ENCODE data around the gene HHAT.

The HHAT gene

DNA sequence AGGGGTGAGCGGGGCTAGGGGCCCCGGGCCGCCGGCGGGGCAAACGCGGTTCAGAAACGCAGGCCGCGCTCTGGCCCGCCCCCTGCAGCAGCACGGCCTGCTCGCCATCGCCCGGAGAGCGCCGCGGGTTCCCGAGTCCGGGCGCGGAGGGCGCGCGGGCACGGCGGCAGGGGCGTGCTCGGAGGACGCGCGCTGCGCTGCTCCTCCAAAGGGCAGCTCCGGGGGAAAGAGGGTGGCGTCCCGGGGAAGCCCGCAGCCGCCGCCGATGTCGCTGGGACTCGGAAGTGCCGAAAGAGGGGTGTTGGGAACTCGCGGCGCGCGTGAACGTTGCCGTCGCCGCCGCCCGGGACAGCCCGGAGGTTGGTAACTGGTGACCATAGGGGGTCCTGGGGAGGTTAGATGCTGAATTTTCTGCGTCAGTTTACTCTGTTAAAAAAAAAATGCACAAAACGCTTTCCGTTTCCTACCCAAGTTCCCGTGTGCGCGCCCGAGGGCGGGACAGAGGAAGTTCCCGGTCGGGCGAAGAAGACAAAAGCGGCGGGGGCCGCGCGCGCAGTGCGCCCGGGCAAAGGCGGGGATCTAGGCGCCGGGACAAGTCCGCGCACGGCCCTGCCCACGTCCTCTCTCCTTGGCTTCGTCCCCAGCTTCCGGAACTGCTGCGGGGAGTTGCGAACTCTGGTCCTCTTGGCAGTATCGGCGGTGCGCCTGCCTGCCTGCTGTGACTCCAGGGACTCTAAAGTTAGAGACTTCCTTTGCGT, at the start of gene HHAT:
HHAT (plus strand) TSS at position 157 of the 758 bp plus-strand sequence. CDS start 20,074 bp downstream, outside the sequence.
- DNase-seq = no peak

DNA sequence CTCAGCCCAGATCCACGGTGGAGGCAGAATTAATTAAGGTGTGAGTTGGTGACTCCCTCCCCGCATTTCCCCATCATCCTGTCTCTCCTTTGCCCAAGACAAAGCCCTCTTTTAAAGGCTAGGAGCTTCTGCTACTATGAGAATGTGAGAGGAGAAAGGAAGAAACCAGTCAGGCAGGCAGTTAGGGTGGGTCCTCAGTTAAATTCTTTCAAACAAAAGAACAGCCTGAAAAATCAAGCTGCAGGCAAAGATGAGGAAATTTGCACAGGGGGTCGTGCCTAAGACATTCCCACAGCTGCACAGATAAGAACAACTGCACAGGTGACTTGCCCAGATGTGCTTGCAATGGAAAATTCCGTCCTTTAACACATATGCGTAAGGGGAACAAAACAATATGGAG, 48.5 kb upstream of the HHAT start:
- no peak for DNase-seq

DNA sequence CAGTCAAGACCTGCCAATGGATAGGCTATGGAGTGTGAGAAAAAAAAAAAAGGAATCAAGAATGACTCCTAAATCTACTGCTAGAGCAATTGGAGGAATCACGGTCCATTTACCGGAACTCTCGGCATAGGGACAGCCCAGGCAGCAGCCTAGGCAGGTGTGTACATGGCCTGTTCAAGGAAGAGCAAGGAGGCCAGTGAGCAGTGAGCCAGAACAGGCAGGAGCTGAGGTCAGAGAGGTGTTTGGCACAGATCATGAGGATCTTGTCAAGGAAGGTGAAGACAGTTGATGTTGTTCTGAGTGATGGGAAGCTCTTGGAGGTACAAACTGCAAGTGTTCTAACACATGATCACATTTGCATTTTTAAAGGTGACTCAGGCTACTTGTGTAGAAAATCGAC, 40.6 kb upstream of the HHAT start:
- no peak for DNase-seq

DNA sequence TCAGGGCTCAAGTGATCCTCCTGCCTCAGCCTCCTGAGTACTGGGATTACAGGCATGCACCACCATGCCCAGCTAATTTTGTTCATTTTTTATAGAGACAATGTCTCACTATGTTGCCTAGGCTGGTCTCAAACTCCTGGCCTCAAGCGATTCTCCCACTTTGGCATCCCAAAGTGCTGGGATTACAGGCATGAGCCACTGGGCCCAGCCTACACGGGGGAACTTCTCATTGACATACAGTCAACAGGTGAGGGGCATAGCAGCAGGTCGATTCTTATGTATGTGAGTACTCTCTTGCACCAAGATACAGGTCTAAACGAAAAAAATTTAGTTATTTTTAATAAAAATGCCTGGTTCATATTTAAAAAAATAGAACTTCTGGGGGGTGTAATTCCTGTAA, 39.5 kb upstream of the HHAT start:
- no peak for DNase-seq

DNA sequence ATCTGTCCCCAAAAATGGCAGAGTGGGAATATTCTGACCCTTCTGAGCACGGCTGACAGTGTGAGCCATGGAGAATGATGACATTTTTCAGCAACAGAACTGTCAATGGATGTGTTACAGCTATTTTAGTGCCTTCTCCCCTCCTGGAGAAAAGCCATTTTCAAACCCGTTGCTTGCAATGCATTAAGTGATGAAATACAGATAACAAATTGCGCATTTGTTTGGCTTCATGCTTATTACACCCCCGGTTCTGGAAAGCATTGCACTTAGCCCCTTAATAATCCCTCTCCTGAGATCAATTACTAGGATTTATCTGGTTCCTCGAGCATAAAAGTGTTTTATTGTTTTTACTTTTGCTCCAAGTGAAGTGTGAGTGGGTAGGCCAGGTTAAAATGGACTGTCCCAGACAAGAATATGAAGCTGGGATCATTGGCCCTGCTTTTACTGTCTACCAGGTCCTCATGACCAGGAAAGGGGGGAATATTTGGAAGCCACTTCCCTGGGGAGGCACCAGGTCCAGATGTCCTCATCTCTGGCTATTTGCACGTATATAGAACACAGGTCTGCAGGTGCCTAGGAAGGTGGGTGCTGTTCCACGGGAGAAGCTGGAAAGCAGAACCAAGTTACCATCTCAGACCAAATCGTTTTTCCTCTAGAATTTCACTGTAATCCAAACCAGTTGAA, 37.5 kb upstream of the HHAT start:
- DNase-seq = no peak

DNA sequence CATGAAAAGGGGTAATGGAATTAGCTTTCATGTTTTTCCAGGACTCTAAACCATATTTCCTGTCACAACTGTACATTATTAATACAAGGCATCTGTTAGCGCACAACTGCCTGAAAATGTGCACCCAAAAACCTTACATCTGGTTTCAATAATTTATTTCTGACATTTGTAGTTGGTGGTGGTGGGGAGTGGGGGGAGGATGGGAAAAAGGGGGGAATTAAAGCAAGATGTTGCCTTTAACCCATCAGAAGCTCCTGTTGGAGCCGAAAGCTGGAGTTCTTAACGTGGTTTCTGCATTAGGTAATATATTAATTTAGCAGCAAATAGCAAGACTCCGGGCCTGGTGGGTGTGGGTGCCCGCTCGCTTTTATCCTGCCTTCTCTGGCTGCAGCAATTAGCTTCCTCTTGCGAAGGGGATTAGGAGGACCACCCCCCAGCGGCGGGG, 36.9 kb upstream of the HHAT start:
- no peak for DNase-seq

DNA sequence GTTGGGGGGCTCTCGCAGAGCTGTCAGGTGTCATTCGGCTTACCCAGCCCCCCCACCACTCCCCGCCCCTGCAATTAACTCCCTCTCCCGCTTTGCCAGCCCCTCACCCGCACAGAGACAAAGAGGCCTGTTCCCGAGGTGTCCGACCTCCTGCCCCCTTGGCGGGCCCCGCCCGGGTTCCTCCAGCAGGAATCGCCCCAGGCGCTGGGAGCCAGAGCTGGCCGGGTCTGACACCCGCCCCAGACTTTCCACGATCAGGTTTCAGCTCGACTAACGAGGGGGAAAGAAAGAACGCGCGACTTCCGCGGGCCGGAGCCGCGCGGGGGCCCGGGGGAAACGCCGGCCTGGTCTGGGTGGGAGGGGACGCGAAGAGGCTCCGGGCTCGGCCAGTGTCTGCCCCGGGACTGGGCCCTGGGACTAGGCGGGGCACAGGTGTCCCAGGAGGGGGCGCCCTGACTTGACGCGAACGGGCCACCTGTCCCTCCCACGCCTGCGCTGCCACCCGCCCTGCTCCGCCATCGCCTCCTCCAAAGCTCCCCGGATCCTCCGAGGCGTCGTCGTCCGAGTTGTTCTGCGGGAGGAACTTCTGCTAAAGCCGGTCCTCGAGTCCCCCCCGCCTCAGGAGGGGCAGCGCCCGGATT, 36.4 kb upstream of the HHAT start:
- no peak for DNase-seq

GRCh38 chr1:210293171-210293607, 35.5 kb upstream of the HHAT start:
- no peak for DNase-seq

DNA sequence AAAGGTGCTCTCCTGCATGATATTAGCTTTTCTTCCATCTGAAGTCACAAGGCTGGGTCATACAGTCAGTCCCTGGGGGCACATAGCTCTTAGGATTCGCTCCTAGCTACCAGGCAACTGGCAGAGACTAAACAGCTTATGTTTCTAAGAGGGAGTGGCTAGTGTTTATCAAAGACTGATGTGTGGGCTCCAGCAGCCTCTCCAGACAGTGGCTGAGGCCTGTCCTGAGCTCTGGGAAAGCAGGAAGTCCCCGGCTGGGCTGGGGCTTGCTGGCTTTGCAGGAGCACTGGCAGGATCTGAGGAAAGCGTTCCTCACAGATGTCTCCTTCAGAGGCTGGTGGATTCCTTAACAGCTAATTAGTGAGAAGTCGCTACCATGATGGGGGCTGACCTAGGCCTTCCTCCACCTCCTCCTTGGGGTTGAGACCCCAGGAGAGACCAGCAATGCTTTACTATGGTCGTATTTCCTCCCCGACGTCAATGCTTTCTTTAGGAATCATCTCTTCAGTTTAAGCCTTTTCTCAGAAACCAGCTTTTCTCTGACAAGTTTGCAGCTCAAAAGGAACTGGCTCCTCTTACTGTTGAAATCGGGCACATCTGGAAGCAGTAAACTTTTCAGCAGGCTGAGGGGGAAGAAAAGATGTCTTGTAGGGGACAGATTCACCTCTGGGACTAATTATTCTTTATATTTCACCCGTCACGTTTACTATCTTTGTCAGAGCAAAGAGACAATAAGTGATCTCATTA, 33.5 kb upstream of the HHAT start:
- DNase-seq = no peak

- no peak for DNase-seq
These were observed 32.0 kb upstream of the HHAT start for GRCh38 chr1:210296682-210297081.

- no peak for DNase-seq
These were observed 30.4 kb upstream of the HHAT start for GRCh38 chr1:210298296-210298695.

GRCh38 chr1:210298936-210299335, 29.8 kb upstream of the HHAT start:
- no peak for DNase-seq

GRCh38 chr1:210299501-210299900, 29.2 kb upstream of the HHAT start:
- DNase-seq = no peak

GRCh38 chr1:210300923-210301614, 27.6 kb upstream of the HHAT start:
- no peak for DNase-seq

DNA sequence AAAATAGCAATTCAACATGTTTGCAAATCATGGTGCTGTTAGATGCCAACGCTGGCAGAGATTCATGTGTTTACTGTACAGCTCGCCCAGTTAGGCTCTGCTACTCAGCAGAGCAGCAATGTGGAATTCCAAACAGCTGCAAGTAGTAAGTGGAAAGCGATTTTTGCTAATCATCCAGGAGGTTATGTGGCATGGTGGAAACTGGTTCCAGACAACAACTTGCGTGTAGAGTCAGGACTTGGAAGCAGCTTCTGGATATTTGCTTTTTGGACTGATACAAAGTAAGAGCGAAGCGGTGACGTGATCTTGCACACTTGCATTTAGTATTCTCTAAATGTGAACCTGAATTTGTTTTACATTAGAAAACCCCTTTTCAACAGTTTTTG, 27.1 kb upstream of the HHAT start:
- DNase-seq = no peak

DNA sequence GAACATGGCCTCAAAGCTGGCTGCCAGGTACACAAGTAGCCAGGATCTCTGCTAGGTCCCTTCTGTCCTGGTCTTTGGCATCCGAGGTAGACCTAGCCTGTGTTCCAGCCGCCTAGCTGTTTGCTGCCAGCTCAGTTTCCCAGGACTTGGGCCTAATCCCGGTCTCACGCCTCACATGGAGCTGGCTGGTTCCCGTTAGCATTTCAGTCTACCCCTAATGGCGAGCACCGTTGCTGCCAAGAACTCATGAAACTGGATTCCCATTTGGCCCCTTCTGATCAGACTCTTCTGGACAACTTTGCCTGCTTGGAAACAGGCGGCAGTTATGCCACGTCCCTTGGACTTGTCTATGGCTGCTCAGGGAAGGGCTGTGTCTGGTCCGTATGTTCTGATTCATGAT, 26.2 kb upstream of the HHAT start:
- DNase-seq = no peak

GRCh38 chr1:210303391-210303790, 25.3 kb upstream of the HHAT start:
- DNase-seq = no peak

- no peak for DNase-seq
These were observed 18.0 kb upstream of the HHAT start for GRCh38 chr1:210310562-210311153.

DNA sequence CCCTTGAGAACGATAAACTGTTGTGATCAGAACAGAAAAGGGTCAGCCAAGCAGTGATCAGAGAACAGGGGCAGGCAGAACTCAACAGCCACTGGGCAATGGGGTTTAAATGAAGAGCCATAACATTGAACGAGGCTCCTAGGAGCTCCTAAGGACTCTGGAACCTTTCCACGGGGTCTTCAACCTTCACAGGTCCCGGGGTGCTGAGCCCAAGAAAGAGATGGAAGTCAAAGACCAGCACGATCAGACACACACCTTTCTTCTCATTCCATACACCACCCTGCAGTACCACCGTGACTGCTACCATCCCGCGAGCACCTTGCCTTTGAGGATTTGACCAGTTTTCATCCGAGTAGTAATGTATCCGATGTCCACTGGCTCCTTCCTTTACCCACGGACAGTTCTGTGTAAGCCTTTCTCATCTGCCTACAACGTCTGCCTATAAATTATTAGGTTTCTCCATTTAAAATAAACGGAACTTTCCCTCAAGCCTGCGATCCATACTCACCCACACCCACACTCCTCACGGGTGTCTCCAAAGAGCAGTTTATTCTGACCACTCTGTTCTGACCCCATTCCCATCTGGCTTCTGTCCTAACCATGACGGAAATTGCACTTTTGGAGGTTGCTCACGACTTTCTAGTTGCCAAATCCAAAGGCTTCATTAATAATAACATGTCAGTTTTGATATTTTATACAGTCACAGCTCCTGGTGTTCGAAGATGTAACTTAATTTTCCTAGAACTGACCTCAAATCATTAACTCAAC, 16.8 kb upstream of the HHAT start:
- no peak for DNase-seq

GRCh38 chr1:210313046-210313595, 15.6 kb upstream of the HHAT start:
- DNase-seq = no peak

GRCh38 chr1:210313921-210314320, 14.8 kb upstream of the HHAT start:
- no peak for DNase-seq

All from NK-92 treated with Interleukin-12 subunit alpha and Interleukin-12 subunit beta, amount 100 ng/mL, for 24 hours (cell line).